Activated naive CD8-positive, alpha-beta T cell treated with anti-CD3 and anti-CD28 coated beads for 36 hours (primary cell): ENCODE results near the gene EXOC6. TPM values are rescaled to one million over a fixed set of nuclear protein-coding genes. Genes with fewer than 3 reads are reported as not detected.

Experiments used
- DNase-seq: peaks from one replicate; pipeline ENCODE4 v3.0.0; 2021
- H3K27ac Mint-ChIP-seq: one replicate; pipeline ENCODE4 v1.8.0; 2022; ENCODE audit warnings: mild to moderate bottlenecking, moderate library complexity, mixed read lengths
- H3K27me3 Mint-ChIP-seq: one replicate; pipeline ENCODE4 v1.8.0; 2022; ENCODE audit warnings: mild to moderate bottlenecking, mixed read lengths
- H3K36me3 Mint-ChIP-seq: one replicate; pipeline ENCODE4 v1.8.0; 2021; ENCODE audit warnings: mild to moderate bottlenecking, mixed read lengths
- H3K4me1 Mint-ChIP-seq: one replicate; pipeline ENCODE4 v1.8.0; 2021; ENCODE audit warnings: mixed read lengths
- H3K4me3 Mint-ChIP-seq: one replicate; pipeline ENCODE4 v1.8.0; 2022; ENCODE audit warnings: mild to moderate bottlenecking, moderate library complexity, mixed read lengths
- H3K9me3 Mint-ChIP-seq: one replicate; pipeline ENCODE4 v1.8.0; 2022; ENCODE audit warnings: mixed read lengths
- total RNA-seq, 2 experiments: library from RNA; stranded (reverse); gene quantifications; one replicate each; pipeline ENCODE4 v1.2.3, GENCODE V29; 2021

EXOC6 gene
- total RNA-seq, 2 experiments from 2014 or later = 11.9 to 12.4 TPM

DNA sequence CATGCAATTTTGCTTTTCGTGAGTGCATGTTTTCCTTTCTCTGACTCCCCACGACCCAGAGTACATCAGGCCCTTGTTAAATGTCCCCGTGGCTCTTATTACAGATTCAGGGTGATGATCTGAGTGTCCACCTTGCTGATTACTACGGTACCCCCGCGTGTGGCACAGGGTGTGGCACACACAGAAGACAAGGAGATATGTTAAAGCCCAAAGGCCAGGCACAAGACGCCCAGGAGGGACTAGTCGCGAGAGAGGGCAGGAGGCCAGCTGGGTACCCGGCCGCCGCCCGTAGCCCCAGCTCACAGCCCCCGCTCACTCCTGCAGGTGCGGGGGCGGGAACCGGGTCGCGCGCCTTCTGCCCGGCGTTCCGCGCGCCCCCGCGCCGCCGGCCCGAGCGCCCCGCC lies 281 bp upstream of the EXOC6 start:
- no peak for DNase-seq
- Mint-ChIP-seq H3K4me1 (peaks cover 36% of the 10 kb centered on the region), H3K9me3 (peaks cover 1% of the 10 kb centered on the region), H3K36me3 (peaks cover 3% of the 10 kb centered on the region), H3K27ac (peak overlapping the region; percentile 81), H3K27me3 (peaks cover 3% of the 10 kb centered on the region), H3K4me3 (peak overlapping the region; percentile 85)

DNA sequence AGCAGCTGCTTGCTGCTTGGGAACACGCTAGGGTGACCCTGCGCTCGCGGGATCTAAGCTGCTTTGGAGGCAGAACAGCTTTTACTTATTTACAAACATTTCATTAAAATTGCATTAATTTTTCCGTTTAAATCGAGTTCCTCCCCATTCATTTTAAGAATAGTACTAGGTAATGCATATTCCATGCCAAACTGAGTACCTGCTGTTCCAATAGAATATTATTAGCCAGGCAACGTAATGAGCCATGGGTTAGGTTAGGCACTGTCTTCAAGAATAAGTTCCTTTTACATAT lies 860 bp downstream of the EXOC6 start:
- no peaks in the 10 kb centered on the region for H3K27me3 Mint-ChIP-seq
- peaks cover 38% of the 10 kb centered on the region for H3K4me1 Mint-ChIP-seq
- DNase-seq = no peak
- H3K9me3 Mint-ChIP-seq = peaks cover 1% of the 10 kb centered on the region
- peak overlapping the region; percentile 83 for H3K4me3 Mint-ChIP-seq
- peaks cover 3% of the 10 kb centered on the region for H3K36me3 Mint-ChIP-seq
- peak overlapping the region; percentile 70 for H3K27ac Mint-ChIP-seq

DNA sequence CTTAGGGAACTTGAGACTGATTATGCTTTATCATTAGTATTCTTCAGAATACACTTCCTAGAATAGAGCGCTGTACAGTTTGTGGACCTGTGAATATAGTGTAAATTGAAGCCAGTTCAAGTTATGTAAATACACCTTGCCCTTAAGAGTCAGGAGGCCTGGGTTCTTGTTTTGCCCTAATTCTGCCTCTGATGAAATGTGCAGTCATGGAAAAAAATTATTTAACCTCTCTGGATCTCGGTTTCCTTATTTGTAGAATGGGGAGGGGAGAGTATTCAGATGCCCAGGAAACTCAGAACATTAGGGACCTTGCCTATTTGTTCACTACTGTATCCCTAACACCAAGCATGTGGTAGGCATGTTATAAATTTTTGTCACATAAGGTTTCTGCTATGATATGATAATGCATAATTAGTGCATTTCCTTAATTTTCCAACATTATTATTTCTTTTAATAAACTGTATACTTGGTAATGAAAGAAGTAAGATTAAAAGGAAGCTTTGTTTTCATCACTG lies 1.3 kb downstream of the EXOC6 start:
- Mint-ChIP-seq H3K4me1 (peaks cover 39% of the 10 kb centered on the region), H3K9me3 (peaks cover 1% of the 10 kb centered on the region), H3K4me3 (peak overlapping the region; percentile 83), H3K36me3 (peaks cover 3% of the 10 kb centered on the region), H3K27ac (peak overlapping the region; percentile 70), H3K27me3 (no peaks in the 10 kb centered on the region)
- no peak for DNase-seq

DNA sequence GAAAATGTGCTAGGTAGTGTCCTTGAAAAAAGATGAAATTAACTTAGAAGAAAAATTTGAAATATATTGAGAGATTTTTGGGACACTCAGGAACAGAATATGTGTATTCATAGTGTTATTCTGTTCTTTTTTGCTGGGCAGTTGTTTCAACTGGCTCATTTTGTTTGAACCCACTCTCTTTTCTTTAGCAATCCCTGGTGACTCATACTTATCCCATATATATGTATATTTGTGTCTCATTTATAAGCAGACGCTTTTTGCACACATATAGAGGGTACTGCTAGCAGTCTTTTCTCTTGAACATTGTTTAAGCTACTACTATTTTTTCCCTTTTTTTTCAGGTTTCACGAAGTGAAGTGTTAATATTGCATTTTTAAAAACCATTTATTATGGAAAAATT lies 1.9 kb downstream of the EXOC6 start:
- Mint-ChIP-seq H3K27ac (no peak overlapping the region), H3K27me3 (no peaks in the 10 kb centered on the region), H3K9me3 (peaks cover 1% of the 10 kb centered on the region), H3K4me3 (no peak overlapping the region), H3K36me3 (peaks cover 3% of the 10 kb centered on the region), H3K4me1 (peaks cover 39% of the 10 kb centered on the region)
- no peak for DNase-seq

DNA sequence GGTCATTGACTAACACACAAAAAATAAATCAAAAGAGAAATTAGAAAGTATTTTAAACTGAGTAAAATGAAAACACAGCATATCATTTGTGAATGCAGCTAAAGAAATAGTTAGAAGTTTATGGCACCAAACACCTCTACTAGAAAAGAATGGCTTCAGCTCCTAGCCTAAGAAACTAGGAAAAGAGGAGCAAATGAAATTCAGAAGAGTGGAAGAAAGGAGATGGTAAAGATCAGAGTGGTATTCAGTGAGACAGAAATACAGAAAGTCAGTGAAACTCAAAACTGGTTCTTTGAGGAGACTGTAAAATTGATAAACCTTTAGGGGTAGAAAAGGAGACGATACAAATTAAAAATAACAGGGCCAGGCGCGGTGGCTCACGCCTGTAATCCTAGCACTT lies 2.7 kb downstream of the EXOC6 start:
- no peak overlapping the region for H3K27ac Mint-ChIP-seq
- H3K36me3 Mint-ChIP-seq = peaks cover 6% of the 10 kb centered on the region
- no peaks in the 10 kb centered on the region for H3K27me3 Mint-ChIP-seq
- H3K4me1 Mint-ChIP-seq = peaks cover 37% of the 10 kb centered on the region
- H3K9me3 Mint-ChIP-seq = peaks cover 1% of the 10 kb centered on the region
- no peak overlapping the region for H3K4me3 Mint-ChIP-seq
- no peak for DNase-seq

DNA sequence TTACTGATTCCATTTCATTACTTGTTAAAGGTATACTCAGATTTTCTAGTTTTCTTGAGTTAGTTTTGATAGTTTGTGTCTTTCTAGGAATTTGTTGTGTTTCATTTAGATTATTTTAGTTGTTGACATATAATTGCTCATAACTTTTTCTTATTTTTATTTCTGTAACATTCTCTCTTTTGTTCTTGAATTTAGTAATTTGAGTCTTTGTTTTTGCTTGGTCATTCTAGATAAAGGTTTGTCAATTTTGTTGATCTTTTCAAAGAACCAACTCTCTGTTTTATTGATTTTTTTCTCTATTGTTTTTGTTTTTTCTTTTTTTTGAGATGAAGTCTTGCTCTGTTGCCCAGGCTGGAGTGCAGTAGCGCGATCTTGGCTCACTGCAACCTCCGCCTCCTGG lies 7.2 kb downstream of the EXOC6 start:
- H3K4me1 Mint-ChIP-seq = peaks cover 5% of the 10 kb centered on the region
- no peak overlapping the region for H3K27ac Mint-ChIP-seq
- DNase-seq = no peak
- H3K9me3 Mint-ChIP-seq = peaks cover 25% of the 10 kb centered on the region
- H3K4me3 Mint-ChIP-seq = no peak overlapping the region
- no peaks in the 10 kb centered on the region for H3K27me3 Mint-ChIP-seq
- peaks cover 35% of the 10 kb centered on the region for H3K36me3 Mint-ChIP-seq

DNA sequence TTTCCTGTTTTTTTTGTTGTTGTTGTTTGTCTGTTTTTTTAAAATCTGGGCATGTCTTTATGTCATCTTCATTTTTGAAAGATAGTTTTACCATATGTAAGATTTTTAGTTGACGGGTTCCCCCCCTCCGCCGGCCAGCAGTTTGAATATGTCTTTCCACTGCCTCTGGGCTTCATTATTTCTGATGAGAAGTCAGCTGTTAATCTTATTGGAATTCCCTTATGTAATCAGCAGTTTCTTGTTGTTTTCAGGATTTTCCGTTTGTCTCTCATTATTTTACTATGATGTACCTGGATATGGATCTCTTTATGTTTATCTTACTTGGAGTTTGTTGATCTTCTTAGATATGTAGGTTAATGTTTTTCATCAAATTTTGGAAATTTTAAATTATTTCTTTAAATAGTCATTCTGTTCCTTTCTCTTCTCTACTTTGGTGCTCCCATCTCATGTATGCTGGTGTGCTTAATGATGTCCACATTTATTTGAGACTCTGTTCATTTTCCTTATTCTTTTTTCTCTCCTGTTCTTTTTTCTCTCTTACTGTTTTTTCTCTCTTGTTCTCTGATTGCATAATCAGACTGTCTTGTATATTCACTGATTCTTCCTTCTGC lies 9.7 kb downstream of the EXOC6 start:
- Mint-ChIP-seq H3K36me3 (peaks cover 40% of the 10 kb centered on the region), H3K27me3 (no peaks in the 10 kb centered on the region), H3K4me3 (no peak overlapping the region), H3K9me3 (peaks cover 25% of the 10 kb centered on the region), H3K27ac (no peak overlapping the region), H3K4me1 (peaks cover 12% of the 10 kb centered on the region)
- DNase-seq = no peak

DNA sequence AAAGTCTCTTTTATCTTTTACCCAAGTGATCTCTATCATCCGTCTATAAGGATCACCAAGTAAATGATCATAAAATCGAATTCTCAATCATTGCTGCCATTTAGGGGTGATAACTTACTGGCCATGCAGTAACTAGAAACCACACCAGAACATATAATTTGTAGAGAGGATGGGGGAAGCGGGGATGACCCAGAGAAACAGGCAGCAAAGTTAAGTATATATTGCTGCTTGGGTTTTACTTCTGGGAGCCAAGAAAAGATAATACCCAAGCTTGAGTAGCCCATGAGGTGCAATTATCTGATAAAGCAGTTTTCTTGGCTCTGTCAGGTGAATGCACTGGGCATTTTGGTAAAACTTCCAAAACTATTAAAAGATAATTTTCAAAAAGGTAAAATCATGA lies 18.9 kb downstream of the EXOC6 start:
- Mint-ChIP-seq H3K9me3 (no peaks in the 10 kb centered on the region), H3K27me3 (no peaks in the 10 kb centered on the region), H3K36me3 (peaks cover 15% of the 10 kb centered on the region), H3K27ac (no peak overlapping the region), H3K4me1 (peaks cover 15% of the 10 kb centered on the region), H3K4me3 (no peak overlapping the region)
- DNase-seq = no peak

DNA sequence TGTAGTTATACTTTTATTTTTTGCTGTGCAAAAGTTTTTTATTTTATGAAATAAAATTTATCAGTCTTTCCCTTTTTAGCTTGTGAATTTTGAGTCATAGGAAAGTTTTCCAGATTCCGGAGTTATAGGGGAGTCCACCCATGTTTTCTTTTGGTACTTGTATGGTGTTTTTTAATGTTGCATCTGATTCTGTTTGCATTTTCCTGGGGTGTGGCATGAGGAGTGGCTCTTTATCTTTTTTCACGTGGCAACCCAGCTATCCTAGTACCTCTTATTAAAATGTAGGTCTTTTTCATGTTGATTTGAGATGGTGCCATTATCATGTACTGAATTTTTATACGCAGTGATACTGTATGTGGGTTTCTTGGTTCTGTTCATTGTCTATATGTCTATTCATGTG lies 19.7 kb downstream of the EXOC6 start:
- no peak overlapping the region for H3K4me3 Mint-ChIP-seq

DNA sequence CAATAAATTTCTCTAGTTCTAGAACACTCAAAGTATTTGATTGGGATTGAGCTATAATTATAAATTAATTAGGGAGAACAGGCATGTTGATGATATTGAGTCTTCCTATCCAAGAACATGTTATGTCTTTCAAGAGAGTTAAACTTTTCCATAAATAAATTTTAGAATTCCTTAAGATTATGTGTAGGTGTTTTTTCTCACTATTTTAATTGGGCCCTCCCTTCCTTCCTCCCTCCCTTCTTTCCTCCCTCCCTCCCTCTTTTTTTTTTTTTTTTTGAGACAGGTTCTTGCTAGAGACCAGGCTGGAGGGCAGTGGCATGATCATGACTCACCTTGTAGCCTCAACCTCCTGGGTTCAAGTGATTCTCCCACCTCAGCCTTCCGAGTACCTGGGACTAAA lies 20.2 kb downstream of the EXOC6 start:
- H3K4me1 Mint-ChIP-seq = peaks cover 19% of the 10 kb centered on the region
- H3K9me3 Mint-ChIP-seq = no peaks in the 10 kb centered on the region
- no peak for DNase-seq
- no peaks in the 10 kb centered on the region for H3K27me3 Mint-ChIP-seq
- H3K36me3 Mint-ChIP-seq = peaks cover 11% of the 10 kb centered on the region
- no peak overlapping the region for H3K4me3 Mint-ChIP-seq
- no peak overlapping the region for H3K27ac Mint-ChIP-seq

More for the DNA sequence above, 19.7 kb downstream of the EXOC6 start:
- H3K27me3 Mint-ChIP-seq = no peaks in the 10 kb centered on the region
- H3K36me3 Mint-ChIP-seq = peaks cover 11% of the 10 kb centered on the region
- DNase-seq = no peak
- H3K27ac Mint-ChIP-seq = no peak overlapping the region
- no peaks in the 10 kb centered on the region for H3K9me3 Mint-ChIP-seq
- peaks cover 16% of the 10 kb centered on the region for H3K4me1 Mint-ChIP-seq

DNA sequence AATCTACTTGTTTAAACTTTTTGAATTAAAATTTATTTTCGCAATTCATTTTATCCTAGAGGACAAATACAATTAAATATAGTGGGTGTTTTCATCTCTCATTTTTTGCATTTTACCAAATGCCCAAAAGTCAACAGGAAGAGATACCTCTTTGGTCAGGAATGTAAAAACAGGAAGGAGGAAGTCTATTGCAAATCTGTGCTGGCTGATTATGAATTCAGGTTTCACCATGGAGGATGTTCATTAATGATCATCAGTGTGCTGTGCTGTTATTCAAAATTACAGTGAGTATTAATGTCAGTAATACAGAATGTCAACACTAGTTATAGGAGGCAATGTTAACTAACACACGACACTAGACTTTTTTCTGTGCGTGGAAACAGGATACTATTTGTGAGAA lies 24.7 kb downstream of the EXOC6 start:
- peaks cover 37% of the 10 kb centered on the region for H3K4me1 Mint-ChIP-seq
- H3K27me3 Mint-ChIP-seq = no peaks in the 10 kb centered on the region
- DNase-seq = no peak
- H3K9me3 Mint-ChIP-seq = no peaks in the 10 kb centered on the region
- H3K27ac Mint-ChIP-seq = no peak overlapping the region
- H3K36me3 Mint-ChIP-seq = peaks cover 5% of the 10 kb centered on the region
- no peak overlapping the region for H3K4me3 Mint-ChIP-seq

DNA sequence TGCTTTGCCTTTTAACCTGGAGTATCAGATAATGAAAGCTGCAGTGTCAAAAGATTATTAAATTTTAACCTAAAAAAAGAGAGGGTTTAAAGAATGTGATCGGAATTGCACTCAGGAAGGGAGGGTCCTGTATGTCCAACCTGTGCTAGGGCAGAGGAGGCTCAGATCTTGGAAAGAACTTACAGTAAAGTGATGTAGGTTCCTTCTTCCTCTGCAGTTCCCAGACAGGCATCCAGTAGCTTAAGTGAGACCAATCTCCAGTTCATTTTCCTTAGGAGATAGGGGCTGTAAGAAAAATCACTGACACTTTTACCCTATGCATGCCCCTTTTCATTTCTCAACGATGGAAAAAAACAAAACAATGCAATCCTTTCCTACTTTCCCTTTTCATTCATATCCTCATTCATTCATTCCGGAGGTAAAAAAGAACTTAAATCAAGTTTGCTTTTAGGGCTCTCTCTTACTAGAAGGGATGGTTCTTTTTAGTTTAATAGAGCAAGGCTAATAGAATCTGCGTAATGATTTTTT lies 28.3 kb downstream of the EXOC6 start:
- Mint-ChIP-seq H3K4me1 (peaks cover 26% of the 10 kb centered on the region), H3K4me3 (no peak overlapping the region), H3K27ac (no peak overlapping the region), H3K27me3 (no peaks in the 10 kb centered on the region), H3K36me3 (peaks cover 1% of the 10 kb centered on the region), H3K9me3 (no peaks in the 10 kb centered on the region)
- DNase-seq = no peak

DNA sequence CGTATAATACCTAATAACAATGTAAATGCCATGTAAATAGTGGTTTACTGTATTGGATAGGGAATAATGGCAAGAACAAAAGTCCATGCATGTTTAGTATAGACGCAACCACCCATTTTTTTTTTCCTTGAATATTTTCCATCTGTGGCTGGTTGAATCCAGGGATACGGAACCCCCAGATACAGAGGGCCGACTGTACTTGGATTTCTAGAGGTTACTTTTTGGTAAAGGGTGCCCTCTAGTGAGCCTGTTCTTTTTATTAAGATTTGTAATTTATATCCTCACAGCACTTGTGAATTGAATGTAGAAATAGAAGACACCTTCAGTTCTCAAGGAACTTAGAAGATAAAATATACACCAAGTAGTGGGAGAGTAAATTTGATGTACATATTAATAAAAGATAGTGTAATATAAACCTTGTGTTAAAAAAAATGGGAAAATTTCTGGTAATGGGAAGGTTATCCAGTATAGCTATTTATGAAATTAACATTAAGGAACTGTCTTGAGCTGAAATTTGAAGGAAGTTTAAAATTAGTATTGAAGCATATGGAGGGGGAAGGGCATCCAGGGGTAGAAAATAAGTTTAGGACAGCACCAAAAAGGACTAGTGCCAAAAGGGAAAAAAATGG lies 32.0 kb downstream of the EXOC6 start:
- no peak for DNase-seq
- H3K4me3 Mint-ChIP-seq = no peak overlapping the region
- H3K36me3 Mint-ChIP-seq = no peaks in the 10 kb centered on the region

DNA sequence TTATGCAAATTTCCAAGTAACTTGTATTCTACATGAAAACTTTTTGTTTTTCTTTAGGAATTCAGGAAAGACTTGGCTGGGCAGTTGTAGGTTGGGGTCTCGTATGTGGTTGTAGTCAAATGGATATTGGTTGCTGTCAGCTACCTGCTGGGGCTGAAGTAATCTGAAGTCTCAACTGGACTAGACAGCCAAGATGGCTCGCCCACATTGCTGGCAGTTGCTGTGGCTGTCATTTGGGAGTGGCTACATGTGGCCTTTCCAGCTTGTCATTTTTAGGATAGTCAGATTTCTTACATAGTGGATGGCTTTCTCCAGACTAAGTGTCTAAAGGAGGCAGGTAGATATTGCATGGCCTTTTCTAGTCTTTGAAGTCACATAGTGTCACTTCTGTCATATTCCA lies 32.6 kb downstream of the EXOC6 start:
- Mint-ChIP-seq H3K27ac (no peak overlapping the region), H3K36me3 (no peaks in the 10 kb centered on the region), H3K9me3 (no peaks in the 10 kb centered on the region), H3K4me3 (no peak overlapping the region), H3K27me3 (no peaks in the 10 kb centered on the region), H3K4me1 (peaks cover 12% of the 10 kb centered on the region)
- no peak for DNase-seq

More for the DNA sequence above, 32.0 kb downstream of the EXOC6 start:
- H3K27ac Mint-ChIP-seq = no peak overlapping the region
- H3K27me3 Mint-ChIP-seq = no peaks in the 10 kb centered on the region
- H3K4me1 Mint-ChIP-seq = peaks cover 13% of the 10 kb centered on the region
- H3K9me3 Mint-ChIP-seq = no peaks in the 10 kb centered on the region

DNA sequence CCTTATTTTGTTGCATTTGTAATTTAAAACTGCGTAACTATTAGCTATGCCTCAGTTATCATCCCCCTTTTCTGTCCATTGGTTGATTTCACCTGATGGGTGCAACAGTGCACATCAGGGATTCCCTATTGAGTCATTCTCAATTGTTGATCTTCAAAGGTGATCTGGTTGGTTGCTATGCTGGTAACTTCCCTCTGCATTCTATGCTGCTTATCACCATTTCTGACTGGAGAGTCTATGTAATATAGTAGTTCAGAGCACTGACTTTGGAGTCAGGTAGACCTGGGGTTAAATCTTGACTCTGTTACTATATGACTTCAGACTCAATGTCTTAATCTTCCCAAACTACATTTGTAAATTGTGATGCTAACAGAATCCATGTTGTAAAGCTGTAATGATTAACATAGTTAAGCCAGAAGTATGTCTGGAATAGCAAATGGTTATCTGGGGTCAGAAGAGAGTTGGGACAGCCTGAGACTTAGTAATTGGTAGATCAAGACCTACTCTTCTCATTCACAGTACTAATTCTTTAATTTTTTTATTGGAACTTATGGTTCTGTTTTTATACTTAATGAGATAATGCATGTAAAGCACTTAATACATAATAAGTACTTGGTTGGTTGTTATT lies 38.1 kb downstream of the EXOC6 start:
- H3K36me3 Mint-ChIP-seq = no peaks in the 10 kb centered on the region
- H3K4me1 Mint-ChIP-seq = peaks cover 7% of the 10 kb centered on the region
- no peak overlapping the region for H3K27ac Mint-ChIP-seq
- no peaks in the 10 kb centered on the region for H3K27me3 Mint-ChIP-seq
- H3K4me3 Mint-ChIP-seq = no peak overlapping the region
- DNase-seq = no peak
- H3K9me3 Mint-ChIP-seq = no peaks in the 10 kb centered on the region
